GM19043 (cell line): ENCODE results near the gene FCGBP.
"Not testable (repeated sequence)": the region's sequence is repeated elsewhere in the genome, so short reads cannot be mapped to it uniquely, and the experiment has no call there.

Experiments
- ATAC-seq: cut with Tn5 transposase; IDR thresholded peaks from one replicate; pipeline ENCODE4 v1.9.1; 2021; ENCODE audit warnings: low read depth; ENCODE audit not compliant: unreplicated experiment

Gene FCGBP

DNA sequence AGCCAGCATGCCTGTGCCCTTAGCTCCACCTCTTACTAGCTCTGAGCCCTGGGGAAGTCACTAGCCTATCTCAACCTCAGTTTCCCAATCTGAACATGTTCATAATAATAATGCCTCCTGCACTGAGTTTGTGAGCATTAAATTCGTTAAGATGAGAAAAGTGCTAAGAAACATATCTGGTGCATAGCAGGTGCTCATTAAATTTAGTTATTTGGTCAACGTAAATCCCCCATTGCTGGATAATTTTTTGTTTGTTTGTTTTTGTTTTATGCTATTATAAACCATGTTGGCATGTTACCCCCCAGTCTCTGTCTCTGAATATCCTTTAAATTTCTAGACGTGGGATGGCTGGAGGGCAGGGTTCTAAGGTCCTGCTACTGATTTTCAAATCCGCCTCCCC is 10.6 kb downstream of the FCGBP start:
- no peak for ATAC-seq

DNA sequence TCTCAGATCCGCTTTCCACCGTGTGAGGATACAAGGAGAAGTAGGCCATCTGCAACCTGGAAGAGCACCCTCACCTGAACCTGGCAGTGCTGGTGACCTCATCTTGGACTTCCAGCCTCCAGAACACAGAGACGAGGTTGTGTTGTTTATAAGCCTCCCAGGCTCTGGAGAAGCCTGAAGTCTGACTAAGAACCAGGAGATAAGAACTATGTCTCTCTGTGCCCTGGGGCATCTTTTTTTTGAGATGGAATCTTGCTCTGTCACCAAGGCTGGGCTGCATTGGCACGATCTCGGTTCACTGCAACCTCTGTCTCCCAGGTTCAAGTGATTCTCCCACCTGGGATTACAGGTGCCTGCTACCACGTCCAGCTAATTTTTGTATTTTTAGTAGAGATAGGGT is 14.5 kb downstream of the FCGBP start:
- no peak for ATAC-seq

DNA sequence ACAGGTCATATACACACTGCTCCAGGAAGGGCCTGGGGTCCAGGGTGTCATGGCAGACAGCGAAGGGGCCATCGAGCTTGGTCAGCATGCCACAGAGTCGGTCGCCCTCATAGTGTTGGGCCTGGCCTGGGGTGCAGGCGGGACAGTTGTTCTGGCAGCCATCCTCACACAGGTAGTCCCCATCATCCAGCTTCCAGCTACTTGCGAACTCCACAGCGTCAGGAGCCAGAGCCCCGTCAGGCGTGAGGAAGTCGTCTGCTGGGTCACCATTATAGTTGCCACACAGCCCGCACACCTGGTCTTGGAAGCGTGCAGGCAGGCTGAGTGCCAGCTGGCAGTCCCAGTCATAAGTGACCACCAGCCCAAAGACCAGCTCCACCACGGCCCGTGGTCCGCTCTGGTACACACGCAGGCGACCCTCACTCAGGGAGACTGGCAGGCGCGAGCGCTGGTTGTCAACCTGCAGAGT is 16.2 kb downstream of the FCGBP start:
- ATAC-seq, result no peak

DNA sequence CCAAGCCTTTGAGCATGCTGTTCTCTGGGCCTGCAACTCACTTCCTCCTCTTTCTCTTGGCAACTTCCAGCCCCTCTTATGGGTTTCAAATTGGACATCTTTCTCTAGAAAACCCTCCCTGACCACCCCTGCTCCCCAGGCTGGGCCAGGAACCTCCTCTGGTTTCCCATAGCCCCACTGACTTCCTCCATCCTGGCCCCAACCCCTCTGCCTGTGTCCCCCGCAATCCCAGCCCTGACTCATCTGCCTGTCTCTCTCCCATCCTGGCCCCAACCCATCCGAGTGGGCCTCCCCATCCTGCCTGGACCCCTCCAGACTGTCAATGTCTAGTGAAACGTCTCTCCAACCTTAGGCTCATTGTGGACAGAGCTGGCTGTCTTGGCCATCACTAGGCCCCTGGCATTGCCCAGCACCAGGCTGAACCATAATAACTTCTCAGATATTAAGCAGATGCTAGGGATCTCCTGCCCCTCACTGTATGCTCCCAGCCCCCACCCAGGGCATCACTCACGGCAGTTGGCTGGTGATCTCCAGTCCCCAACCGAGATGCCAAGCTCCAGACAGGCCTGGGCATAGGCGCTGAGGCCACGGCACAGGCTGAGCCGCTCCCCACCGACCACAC is 16.8 kb downstream of the FCGBP start:
- ATAC-seq, result no peak

DNA sequence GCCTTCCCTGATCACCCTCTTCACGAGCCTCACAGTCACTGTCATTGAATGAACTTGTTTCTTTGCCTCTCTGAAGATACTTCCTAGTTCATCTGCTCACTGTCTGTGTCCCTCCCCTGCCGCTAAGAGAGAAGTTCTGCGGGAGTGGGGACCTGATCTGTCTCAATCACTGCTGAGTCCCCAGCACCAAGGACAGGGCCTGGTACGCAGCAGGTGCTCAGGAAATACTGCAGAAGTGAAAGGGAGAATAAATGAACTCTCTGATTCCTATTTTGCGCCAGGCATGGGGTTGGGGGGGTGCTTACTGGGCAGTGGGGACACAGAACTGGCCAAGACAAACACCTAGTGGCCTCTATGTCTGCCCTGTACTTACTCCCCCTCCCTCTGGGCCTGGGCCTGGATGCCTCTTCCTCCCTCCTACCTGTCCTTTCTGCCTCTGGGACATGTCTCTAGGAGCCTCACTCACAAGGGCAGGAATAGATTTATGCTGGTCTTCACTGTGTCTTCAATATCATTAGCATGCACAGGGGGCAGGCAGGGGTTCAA is 17.5 kb downstream of the FCGBP start:
- ATAC-seq, result no peak

DNA sequence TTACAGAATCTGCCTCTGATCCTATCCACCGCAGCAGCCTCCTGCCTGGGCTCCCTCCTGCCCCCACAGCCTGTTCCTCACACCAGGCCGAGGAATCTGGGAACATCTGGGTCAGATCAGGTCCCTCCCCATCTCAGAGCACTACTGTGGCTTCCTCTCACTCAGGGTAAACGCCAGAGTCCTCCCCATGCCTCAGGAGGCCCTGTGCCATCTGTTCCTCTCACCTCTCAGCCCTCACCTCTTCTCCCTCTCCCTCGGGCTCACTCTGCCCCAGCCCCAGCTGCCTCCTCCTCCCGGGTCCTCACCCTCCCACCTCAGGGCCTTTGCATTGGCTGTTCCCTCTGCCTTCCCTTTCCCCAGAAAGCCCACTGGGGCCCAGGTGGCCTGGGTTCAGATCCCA is 18.2 kb downstream of the FCGBP start:
- ATAC-seq, result no peak

DNA sequence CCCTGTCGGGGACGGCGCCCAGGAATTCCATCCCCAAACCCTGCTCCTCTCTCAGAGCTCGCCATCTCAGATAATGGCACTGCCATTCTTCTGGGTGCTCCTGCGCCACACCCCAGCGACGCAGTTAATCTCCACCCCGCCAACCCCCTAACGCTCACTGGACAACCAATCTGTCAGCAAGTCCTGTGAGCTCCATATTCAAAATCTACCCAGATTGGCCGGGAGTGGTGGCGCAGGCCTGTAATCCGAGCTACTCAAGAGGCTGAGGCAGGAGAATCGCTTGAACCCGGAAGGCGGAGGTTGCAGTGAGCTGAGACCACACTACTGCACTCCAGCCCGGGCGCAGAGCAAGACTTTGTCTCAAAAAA is 18.6 kb downstream of the FCGBP start:
- no peak for ATAC-seq

DNA sequence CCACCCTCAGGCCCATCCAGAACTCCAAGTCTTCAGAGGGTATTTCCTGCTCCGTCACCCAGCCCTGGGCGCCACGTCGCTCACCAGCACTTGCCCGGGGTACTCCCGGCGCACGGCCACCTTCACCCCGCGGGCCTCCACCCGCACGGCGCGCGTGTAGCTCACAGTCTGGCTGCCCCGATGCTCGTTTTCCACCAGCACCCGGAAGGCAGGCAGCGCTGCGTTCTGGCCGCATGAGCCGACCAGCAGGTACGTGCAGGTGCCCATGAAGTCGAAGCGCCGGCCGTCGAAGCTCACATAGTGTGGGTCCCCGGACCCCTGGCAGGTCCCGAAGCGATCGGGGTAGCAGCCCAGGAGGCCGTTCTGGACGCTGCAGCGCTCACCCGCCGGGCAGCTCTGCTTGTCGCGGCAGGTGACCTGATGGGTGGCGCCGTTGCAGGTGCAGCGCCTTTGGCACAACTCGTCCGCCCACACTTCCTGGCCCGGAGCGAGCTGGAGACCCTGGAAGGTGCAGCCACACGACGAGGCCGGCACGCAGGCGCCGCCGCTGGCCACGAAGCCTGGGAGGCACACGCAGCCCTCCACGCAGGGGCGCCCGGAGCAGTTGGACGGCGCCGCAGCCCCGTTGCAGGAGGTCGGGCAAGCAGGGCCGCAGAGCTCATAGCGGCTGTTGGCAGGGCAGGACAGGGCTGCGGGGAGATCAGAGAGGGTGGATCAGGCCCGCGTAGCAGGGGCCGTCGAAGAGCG is 19.2 kb downstream of the FCGBP start:
- ATAC-seq, result no peak

DNA sequence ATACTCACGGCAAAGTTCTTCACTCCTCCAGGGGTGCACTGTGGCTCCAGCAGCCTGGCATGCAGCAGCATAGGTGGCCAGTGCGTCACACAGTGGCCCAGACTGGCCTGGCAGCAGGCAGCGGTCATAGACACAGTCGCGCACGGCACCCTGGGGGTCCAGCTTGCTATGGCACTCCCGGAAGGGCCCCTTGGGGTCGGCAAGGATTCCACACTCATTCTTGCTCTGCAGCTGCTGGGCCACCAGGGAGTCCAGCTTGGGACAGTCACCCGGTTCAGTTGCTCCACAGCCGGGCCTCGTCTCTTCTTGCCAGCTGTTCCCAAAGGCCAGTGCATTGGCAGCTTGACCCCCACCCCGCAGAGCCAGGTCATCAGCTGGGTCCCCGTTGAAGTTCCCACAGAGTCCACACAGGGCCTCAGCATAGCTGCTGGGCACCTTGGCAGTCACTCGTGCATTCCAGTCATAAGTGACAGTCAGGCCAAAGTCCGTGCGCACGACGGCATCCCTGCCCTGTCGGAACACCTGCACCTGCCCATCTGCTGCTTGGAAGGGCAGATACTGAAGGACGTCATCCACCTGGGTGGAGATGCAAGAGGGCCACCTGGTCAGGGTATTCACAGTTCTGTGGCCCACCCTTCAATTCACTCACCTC is 20.6 kb downstream of the FCGBP start:
- ATAC-seq, result no peak

DNA sequence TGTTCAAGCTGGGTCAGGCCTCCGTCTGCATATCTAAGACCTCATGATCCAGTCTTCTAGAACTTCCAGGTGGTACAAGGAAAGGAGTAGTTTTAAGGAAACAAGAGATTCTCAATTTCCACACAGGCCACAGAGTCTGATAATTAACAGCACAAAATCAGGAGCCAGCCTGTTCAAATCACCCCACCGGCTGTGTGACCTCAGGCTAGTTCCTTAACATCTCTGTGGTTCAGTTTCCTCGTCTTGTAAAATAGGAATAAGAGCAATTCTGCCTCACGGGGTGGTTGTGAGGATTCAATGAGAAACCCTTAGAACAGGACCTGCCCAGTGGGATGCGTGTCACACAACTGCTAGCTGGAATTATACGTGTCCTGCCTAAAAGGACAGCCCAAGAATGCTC is 25.6 kb downstream of the FCGBP start:
- ATAC-seq, result no peak

DNA sequence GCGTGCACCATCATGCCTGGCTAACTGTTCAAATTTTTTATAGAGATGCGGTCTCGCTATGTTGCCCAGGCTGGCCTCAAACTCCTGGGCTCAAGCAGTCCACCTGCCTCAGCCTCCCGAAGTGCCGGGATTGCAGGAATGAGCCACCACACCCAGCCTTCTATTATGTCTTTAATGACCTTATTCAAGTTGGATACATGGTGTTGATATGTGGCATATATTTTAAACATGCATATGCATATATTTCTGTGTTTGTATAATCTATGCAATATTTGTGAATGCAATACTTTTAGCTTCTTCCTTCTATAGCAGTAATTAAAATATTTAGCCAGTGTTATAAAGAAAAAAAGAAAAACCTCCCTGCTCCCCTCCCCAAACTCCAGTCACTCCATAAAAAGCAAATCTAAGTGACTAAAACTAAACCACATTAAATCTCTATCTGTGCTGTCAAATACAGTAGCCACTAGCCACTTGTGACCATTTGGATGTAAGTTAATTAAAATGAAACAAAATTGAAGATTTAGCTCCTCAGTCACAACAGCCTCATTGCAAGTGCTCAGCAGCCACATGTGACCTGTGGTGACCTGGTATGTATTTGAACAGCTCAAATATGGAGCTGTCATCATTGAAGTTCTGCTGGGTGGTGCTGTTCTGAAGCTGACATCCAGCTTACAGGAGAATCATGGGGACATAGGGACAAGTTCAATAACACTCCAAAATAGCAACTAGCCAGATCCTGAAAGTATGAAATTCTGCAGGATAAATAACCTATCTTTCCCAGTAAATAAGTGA is 27.4 kb downstream of the FCGBP start:
- no peak for ATAC-seq

DNA sequence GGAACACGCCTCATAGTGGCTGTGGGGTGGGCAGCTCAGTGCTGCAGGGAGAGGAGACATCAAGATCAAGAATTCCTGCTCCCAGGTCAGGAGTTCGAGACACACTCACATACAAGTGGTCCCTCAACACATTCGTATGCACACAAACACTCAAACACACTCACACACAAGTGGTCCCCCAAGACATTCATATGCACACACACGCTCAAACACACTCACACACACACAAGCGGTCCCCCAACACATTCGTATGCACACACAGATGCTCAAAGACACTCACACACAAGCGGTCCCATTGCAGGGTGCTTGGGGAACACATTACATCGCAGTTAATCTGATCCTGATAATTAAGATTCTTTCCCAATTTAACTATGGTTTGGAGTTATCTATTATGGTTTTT is 28.2 kb downstream of the FCGBP start:
- no peak for ATAC-seq

DNA sequence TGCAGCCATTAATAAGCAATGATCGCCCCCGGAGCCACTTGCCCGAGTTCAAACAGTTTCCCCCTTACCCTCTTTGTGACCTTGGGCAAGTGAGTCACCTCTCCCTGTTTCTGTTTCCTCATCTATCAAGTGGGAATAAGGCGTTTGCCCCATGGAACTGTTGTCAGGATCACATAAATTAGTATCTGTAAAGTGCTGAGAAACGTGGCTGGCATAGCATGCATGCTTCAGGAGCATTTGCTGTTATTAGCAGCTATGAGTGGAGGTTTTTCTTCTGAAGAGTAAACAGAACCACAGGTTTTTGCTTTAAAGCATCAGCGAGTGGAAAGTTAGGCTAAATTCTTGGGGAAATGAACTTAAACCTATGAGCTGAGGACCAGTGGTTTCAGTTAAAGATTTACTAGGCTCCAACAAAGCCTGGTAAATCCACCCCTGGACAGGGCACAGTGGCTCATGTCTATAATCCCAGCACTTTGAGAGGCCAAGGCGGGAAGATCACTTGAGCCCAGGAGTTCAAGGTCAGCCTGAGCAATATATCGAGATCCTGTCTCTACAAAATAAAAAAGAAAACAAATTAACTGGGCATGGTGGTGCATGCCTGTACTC is 30.8 kb downstream of the FCGBP start:
- ATAC-seq, result not testable (repeated sequence)

DNA sequence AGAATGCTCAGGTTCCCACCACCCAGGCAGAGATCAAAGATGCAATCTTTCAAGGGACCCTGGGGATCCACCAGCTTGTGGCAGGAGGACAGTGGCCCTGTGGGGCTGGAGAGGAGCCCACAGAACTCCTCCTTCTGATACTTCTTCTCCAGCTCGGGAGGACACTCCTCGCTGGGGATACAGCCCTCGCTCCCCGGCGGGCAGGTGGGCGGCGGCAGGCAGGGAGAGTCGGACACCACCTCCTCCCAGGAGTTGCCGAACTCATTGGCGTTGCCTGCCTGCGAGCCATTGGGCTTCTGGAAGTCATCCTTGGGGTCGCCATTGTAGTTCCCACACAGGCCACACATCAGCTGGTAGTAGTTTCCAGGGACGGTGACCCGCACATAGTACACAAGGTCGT is 32.1 kb downstream of the FCGBP start:
- not testable (repeated sequence) for ATAC-seq

DNA sequence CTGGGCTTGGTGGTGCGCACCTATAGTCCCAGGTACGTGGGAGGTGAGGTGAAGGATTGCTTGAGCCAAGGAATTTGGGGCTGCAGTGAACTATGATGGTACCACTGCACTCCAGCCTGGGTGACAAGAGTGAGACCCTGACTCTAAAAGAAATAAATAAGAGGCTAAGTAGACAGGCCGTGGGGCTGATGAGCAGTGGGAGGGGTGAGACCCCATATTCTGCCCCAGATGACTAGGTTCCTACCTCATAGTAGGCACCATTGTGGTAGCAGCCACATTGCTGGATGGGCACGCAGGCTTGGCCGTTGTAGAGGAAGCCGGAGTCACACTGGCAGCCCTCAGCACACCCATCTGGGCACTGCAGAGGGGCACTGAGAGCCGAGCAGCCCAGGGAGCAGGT is 32.8 kb downstream of the FCGBP start:
- ATAC-seq, result not testable (repeated sequence)

DNA sequence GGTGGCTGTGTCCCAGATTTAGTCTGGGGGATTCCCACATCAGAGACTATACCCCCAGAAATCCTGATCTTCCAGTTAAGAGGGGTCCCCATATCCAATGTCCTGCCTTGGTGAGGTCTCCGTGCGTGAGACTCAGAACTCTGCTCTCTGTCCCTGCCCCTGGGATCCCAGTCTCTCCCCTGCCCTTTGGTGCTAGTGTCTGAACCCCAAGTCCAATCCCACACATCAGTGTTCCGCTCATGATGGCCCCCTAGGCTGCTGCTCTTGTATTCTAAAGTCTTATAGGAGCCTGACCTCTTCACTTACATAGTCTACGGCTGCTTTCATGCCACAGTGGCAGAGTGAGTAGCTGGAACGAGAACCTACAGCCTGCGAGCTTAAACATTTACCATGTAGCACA is 35.6 kb downstream of the FCGBP start:
- not testable (repeated sequence) for ATAC-seq

DNA sequence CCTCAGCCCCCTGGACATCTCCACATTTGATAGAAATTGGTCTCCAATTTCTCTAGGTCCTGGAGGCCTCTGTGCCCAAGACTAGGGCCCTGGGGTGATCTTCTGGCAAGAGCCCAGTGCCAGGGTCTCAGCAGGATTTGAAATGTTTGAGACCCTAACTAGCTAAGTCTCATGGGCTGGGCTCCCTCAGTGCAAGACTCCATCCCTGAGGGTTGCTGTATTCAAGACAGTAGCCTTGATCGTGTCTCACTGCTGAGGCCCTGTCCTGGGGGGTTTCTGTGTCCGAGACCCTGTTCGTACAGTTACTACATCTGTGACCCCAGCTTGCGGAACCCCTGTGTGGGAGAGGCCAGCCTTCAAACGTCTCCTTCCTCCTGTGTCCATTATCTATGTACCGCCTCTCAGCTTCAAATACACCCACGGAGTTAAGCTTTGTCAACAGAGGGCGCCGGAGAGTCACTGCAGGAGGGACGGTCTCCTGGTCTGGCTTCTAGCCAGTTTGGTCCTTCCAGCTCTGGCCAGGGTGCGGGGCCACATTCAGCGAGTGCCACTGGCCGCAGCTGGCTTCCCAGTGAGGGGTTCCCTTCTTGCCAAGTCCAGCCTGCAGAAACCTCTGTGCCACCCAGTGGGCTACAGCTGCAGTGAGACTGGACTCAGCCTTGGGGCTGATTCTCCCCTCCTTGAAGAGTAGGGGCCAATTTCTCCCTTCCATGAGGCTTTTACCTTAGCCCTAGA is 36.8 kb downstream of the FCGBP start:
- ATAC-seq, result not testable (repeated sequence)

DNA sequence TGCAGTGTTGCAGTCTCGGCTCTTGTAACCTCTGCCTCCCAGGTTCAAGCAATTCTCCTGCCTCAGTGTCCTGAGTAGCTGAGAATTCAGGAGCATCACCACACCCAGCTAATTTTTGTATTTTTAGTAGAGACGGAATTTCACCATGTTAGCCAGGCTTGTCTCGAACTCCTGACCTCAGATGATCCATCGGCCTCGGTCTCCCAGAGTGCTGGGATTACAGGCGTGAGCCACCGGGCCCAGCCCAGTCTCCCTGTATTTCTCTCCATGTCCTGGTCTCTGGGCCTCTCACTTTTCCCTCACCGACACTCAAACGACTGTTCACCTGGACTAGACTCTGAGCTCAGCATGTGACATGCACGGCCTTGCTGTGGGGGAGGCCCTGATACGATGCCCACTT is 39.3 kb downstream of the FCGBP start:
- not testable (repeated sequence) for ATAC-seq

DNA sequence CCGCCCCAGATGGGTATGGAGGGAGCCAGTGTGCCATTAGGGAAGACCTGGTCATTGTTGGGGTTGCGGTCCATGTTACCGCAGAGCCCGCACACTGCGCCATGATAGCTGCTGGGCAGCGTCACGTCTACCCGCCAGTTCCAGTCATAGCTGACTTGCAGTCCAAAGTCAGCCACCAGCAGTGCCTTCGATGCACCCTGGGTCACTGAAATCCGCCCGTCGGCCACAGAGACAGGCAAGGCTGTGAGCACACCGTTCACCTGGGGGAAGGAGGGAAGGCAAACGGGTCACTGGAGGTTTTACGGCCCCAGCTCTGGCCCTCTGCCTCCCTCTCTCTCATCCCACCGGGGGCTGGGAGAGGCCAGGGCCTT is 40.2 kb downstream of the FCGBP start:
- ATAC-seq, result not testable (repeated sequence)
